Daoy (cell line): Measurements from ENCODE around the gene RBP5. TPM values are rescaled to one million over a fixed set of nuclear protein-coding genes. Genes with fewer than 3 reads are reported as not detected.

ENCODE experiments used
- DNase-seq: peaks from one replicate; pipeline ENCODE4 v3.0.0-alpha.2; 2015; ENCODE audit warnings: low read depth
- total RNA-seq: library from RNA; depleted of rRNA; stranded (reverse); fragments of >200 nt; shearing (Covaris generic); gene quantifications from 2 replicates; pipeline ENCODE4 v1.2.3, GENCODE V29; 2014; rRNA removed

The RBP5 gene
- total RNA-seq, 1 experiment from 2014 or later: 0.46 TPM

DNA sequence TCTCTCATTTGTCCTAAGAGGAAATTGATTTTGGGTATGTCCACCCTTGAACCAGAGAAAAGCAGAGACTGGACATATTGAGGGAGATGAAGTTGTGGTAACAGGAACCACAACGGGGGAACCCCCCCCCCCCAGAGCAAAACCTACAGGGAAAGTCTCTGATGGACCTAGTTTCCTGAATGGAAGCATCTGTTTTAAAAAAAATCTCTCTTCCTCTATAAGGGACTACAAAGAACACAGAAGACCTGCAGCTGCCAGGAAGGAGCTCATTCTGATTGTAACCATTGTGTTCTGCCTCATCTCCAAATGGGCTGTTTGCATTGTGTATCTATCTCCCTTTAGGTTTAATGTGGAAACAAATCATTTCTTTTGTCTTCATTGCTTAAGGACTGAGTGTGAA lies 54.7 kb downstream of the RBP5 start:
- DNase-seq: no peak

Other genes with a start within 250 kb of the RBP5 start
- gene LRRC23, start 224.1 kb downstream of the RBP5 start, total RNA-seq: 7.0 and 16.1 TPM in 2 replicates
- 9.0 and 13.4 TPM in 2 replicates for gene ENO2, start 214.3 kb downstream of the RBP5 start, total RNA-seq
- gene ATN1, start 200.9 kb downstream of the RBP5 start, total RNA-seq: 3.3 and 5.4 TPM in 2 replicates
- not detected in 2 replicates for gene RNU7-1, start 185.1 kb downstream of the RBP5 start, total RNA-seq
- gene C12orf57, start 184.9 kb downstream of the RBP5 start, total RNA-seq: 216 and 272 TPM in 2 replicates
- gene PTPN6, start 177.5 kb downstream of the RBP5 start, total RNA-seq: not detected in 2 replicates
- 423 and 482 TPM in 2 replicates for gene PHB2, start 158.2 kb downstream of the RBP5 start, total RNA-seq
- 133 and 151 TPM in 2 replicates for gene EMG1, start 158.0 kb downstream of the RBP5 start, total RNA-seq
- gene LPCAT3, start 110.4 kb downstream of the RBP5 start, total RNA-seq: 9.7 and 13.7 TPM in 2 replicates
- 5.5 and 5.7 TPM in 2 replicates for gene C1S, start 68.2 kb downstream of the RBP5 start, total RNA-seq
- gene C1R, start 36.4 kb downstream of the RBP5 start, total RNA-seq: 2.3 and 2.9 TPM in 2 replicates
- gene C1RL, start 19.7 kb downstream of the RBP5 start, total RNA-seq: 3.1 and 13.3 TPM in 2 replicates
- 3.7 and 10.6 TPM in 2 replicates for gene CLSTN3, start 1.5 kb upstream of the RBP5 start, total RNA-seq
- gene PEX5, start 60.8 kb upstream of the RBP5 start, total RNA-seq: 23.2 and 26.8 TPM in 2 replicates
- gene ACSM4, start 175.2 kb upstream of the RBP5 start, total RNA-seq: not detected in 2 replicates